Ramos (cell line): ENCODE results near the gene KCND3.

ENCODE experiments used
- in situ Hi-C: fragments of 300-500 bp; cut with MboI; formaldehyde crosslinking; loops from one replicate; pipeline ENCODE4 v1.14.3; 2022; ENCODE audit warnings: low sequenced_read_pairs; ENCODE audit not compliant: unreplicated experiment

The KCND3 gene

DNA sequence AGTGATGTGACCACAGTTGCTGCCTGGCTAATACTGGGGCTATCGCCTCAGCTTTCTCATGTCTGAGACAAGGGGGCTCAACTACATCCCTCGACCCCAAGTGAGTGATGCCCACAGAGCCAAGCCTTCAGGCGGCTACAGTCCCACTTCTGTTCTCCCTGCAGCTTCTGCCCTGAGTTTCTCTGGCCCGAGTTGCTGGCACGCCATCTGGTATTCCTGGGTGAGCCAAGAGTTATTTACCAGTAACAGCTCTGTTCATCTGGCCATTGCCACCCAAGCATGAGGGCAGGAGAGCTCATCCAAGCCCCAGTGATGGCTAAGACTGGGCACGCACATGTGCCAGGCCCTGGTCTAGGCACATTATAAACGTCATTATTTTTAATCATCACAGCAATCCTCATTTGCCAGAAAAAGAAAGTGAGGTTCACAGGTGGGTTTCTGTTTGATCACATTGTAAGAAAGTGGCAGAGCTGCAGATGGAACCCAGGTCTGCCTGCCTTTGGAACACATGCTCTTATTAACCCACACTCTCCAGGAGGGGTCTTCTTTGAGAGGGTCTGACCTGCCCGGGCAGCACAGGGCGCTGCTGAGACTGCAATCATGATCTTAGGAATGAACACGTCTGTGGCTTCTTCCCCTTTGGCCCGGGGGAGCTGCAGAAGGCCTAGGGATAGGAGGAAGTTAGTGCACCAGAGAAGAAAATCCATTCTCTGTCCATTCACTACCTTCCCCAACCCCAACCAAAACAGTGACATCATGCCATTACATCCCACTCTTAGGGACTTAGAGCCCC is 27.5 kb downstream of the KCND3 start:
- in situ Hi-C loops: no loop called here

DNA sequence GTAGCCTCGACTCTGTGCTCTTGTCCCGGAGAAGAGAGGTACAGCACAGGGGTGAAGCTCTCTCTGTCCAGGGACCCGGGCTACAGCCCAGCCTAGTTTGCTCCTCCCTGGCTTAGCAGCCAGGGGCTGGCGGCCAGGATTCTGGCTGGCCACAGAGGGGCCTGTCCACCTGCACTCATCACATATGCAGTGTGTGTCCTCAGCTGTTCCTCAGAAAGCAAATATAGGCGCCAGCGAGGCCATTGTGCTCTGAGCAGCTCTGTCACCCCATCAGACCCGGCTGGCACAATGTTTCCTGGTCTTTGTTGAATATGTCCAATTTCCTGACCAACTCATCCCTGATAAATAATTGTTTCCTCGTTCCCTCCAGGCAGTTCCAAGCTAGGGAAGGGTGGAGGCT is 28.5 kb downstream of the KCND3 start:
- in situ Hi-C loops: no loop called here

DNA sequence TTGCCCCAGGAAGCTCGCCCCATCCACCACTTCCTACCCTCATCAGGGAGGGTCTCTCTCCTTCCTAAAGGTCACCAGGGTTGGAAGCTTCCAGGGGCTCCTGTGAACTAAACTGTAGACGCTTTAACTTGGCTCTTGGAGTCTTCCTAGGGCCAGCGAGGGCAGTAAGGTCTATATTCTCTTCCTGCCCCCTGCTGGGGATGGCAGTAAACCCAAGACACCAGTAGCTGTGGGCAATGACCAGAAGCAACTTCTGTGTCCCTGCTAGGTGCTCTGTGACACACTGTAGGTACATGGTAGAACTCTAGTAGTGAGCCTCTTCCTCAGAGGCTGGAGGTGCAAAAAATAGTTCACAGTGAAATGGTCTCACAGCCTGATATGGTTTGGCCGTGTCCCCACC is 30.0 kb downstream of the KCND3 start:
- in situ Hi-C loops: no loop called here

DNA sequence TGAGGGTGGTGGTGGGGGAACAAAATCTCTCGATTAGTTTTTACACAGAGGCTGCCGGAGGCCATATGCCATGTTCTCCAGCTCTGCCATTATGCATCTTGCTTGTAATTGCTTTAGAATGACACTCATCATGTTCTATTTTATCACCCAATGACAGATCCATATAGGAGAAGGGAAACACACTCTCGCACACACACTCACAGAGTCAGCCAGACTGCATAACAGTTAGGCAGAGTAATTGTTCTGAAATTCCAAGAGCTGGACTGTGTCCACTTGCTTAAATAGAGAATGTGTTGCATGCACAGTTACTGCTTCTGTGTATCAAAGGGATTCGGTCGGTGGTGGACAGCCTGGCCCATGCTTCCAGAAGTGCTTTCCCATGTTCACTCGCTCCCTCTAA is 30.6 kb downstream of the KCND3 start:
- in situ Hi-C loops: no loop called here

DNA sequence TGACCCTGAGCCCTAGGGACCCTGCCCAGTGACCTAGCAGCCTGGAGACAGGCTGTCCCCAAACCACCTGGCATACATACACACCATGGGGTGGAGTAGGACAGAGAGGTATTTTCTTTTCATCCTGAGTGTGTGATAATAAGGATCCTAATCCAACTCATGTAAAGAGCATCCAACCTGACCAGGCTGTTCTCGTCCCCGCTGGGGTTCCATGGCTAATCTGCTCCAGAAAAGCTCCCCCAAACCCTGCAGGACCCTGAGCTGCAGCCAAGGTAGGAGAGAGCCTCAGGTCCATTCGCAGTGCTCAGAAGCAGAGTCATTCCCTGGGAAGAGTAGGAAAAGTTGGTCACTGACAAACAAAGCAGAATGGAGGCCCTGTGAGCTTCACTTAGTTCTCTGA is 31.4 kb downstream of the KCND3 start:
- in situ Hi-C loops: no loop called here

DNA sequence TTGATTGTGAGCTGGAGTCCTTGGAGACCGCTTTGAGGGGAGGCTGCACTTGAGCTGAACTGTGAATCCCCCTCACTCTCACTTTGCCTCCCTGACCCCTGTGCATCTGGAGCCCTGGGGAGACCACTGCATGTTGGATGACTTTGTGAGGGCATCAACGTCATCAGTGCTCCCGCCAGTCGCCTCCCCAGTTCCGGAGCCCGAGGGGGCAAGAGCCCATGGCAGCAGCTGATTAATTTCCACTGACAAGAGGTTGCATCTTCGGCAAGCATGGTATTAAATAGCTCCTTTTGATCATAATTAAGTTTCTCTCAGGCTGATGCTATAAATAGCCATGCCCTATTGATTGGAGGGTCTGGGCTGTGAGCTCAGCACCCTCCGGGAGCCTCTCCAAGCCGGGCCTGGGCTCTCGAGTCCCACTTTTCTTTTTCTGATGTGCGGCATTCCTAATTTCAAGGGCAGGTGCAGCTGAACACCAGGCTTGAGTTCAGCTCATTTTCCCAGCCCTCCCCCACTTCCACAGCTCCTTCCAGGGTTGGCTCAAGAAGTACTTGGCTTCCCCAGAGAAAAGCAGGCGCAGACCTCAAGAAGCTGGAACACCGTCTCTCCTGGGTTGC is 33.2 kb downstream of the KCND3 start:
- in situ Hi-C loops: no loop called here

DNA sequence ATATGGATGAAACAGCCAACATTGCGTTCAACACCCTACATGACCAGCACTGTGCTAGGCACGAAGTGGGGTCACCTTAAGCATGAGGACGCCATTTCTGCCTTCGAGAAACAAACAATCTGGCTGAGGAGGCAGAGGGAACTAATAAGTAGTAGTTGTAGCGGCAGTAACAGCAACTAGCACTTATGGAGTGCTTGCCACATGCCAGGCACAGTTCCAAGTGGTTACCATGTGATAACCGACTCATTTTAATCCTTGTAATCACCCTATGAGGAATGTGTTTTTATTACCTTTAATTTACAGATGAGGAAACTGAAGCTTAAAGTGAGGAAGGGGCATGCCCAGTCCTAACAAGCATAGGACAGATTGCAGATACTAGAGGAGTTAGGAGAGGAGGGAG is 33.7 kb downstream of the KCND3 start:
- in situ Hi-C loops: no loop called here

DNA sequence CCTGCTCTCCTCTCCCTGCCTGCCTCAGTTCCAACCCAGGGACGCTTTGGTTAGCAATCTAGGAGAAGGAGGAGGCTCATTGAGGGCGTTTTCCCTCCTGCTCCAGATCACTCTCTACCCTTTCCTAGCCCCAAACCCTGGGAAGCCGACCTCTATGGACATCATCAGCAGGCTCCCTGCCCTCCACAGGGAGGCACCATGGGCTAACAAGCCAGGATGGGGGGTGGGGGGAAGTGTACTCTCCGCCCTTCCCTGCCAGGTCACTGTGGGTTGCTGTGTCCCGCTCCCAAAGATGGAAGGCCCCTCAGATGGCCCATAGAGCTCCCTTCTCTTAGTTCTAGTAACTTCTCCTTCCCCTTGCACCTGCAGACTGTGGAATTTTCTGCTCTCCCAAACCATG is 35.7 kb downstream of the KCND3 start:
- in situ Hi-C loops: no loop called here

DNA sequence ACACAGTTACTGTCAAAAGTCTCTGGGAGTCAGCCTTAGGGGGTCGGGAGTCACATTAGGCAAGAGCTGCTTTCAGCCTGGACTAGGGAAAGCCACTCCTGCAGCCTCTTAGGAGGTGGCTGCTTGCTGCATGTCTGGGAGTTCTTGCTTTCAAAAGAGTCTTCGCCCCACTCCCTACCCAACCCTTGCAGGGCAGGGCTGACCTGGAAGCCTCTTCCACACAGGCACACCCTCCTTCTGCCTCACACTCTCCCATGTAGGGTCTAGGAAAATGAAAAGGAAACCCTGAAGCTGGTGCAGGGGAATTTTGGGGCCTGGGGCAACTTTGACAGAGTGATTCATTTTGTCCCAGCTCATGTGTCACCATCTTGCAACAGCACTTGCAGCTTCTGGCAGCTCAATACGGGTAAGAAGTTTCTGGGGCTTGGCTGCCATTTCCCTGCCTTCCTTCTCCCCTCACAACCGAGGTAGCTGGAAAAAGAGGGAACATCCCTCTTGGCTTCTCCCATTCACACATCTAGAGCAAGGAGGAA is 37.3 kb downstream of the KCND3 start:
- in situ Hi-C loops: no loop called here

DNA sequence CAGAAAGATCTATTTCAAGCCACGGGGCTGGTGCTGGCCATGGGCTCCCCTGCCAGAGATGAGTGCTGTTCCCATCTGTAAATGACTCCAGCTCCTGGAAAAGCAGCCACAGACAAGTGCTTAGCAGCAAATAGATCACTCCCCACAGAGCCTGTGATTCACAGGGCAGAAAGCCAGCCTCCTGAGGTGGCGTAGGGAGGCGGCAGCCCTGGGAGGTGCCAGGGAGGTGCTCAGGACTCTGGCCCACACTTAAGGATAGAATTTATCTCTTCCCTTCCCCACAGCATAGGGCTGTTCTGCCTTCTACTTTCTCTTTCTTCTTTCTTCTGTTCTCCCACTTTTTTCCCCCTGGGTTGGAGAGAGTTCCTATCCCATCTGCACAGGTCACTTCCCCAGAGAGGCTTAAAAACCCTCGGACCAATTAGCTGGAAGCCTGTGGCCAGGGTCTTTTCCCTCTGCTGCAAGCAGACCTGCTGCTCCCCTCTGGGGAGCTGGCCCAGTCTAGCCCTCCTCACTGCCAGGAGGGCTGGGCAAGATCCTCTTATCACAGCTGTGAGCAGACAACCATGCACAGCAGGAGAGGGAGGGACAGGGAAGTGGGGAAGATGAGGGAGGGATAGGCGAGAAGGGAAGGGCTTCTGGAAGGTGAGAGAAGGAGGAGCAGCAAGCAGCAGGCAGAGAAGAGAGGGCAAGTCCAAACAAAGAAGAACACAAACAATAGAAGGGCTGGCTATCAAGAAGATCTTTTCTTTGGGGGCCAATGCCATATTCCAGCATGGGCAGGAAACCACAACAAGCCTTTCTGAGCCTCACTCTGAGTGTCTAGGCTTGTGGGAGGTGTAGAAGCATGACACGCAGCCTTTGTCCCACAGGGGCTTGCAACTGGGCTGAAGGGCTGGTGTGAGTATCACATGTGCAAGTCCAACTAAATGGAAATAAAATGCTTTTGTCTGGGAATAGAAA is 41.0 kb downstream of the KCND3 start:
- in situ Hi-C loops: no loop called here

DNA sequence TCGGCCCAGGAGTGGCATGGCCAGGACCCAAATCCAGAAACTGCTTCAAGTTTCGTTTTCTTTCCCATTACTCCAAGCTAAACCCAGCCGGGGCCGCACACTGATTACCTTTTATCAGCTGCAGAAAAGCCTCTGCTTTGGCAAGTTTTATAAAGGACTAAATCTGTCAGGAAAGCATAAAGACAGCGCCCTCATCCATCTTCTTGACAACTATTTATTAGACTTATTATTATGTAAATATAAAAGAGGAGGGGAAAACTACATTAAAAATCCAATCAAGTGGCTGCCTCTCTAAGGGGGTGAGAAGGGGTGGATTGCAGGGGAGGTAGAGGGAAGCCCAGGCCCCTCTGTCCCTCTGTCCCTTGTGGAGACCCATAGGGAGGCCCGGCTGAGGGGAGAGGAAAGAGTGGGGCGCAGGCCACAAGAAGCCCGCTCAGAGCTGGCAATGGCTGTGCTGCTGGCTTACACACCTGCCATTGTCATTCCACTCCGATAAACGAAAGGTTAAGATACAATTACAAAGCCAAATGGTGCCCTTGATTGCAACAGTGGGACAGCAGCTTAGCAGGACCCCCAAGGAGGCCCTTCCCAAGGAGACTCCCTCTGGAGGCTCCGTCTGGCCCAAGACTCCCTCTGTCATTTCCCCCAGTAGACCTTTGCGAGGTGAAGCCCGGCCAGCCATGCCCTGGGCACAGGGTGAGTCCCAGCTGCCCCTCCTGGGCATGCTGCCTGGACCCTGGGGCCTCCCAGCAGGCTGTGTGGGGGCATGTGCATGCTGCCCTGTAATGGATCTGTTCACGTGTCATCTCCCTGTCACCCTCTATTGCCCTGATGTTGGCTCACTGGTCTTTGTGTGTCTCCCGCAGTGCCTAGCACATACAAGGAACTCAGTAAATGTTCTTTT is 45.4 kb downstream of the KCND3 start:
- in situ Hi-C loops: no loop called here

DNA sequence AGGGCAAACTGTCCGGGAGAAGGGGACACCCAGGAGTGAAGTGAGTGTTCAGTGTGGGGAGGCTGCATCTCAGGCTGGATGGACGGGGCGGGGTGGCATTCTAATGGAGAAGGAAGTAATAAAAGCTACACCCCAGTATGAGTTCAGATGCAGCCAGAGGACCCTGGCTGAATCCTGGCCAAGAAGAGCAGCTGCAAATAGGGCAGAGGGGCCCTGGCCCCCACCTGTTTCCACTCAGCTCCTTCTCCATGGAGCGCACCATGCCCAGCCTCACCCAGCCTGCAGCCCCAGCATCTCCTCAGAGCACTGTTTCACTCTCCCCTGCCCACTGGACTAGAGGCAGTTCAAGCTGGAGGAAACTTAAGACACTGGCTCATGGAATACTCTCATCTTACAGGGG is 46.4 kb downstream of the KCND3 start:
- in situ Hi-C loops: no loop called here

DNA sequence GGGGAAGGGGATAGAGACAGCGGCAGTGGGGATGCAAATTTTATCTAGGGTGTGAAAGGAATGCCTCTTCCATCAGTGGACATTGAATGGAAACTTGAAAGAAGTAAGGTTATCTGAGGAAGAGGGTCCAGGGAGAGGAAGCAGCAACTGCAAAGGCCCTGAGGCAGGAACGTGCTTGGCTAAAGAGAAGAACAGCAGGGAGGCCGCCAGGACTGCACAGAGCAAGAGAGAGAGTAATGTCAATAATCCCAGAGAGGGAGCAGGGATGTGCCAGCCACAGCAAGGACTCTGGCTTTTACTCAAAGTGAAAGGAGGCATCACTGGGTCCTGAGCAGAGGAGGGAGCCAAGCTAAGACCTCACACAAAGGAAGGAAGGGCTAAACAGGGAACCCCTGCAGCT is 50.9 kb downstream of the KCND3 start:
- in situ Hi-C loops: no loop called here

DNA sequence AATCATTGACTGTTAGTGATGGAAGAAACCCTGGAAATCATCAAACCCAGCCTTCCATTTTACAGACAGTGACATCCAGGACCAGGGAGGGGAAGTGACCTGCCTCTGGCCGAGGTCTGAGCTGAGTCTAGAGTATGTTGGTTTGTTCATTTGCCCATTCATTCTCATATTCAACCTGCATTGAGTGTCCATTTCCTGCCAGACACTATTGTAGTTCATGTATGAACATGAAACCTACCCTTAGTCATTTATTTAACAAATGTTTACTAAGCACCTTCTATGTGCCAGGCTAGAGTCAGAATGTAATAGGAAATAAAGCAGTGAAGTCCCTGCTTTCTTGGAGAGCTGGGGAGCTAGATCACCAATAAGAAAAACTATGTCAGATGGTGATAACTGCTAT is 51.3 kb downstream of the KCND3 start:
- in situ Hi-C loops: no loop called here

DNA sequence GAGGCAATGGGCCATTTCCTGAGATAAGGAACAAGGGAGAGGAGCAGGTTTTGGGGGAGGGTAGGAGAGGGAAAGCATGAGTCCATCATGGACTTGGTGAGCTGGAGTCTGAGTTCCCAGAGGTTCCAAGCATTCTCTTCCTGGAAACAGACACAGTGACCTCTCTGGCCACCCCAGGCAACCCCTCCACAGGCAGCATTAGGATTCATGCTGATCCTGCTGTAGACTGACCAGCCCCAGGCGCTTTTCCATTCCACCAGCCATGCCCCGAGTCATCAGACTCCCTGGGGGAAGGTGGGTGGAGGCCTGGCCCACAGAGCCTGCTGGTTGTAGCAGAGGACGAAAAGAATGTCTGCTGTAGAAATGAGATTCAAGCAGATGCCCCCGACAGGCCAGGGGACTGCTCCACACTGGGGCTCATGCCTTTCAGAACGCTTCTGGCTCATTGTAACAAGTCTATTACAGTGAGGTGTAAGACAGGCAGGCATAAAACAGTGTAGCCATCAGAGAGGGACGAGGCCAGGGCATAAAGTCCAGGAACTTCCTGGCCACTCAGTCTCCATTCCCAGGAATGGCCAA is 52.2 kb downstream of the KCND3 start:
- in situ Hi-C loops: no loop called here

DNA sequence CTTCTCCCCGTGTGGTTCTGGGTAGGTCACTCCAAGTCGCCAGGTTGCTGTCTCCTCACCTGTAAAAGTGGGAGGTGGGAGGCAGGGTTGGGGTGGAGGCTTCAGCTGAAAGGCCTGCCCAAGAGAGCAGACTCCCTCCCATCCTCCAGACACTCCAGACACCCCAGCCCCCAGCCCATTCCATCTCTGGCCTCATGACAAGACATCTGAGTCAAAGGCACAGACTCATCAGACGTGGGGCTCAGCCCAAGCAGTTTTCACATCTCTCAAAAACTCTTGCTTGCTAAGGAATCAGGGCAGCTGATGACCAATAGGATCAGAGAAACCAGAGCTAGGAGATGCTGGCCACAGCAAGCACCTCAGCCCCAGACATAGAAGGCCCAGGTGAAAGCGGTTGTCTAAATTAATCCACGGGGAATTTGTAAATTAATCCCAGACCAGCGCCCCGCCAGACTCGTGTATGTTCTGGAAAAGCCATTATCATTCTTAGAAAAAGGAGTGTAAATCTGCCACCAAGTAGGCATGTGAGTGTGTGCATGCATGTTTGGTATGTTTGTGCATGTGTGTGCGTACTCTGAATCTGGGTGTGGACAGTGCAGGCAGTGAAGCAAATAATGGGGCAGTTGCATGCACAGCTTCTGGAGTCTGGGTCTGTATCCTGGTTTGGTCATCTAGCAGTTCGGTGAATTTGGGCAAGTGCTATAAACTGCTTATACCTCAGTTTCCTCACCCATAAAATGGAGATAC is 55.2 kb downstream of the KCND3 start:
- in situ Hi-C loops: no loop called here

DNA sequence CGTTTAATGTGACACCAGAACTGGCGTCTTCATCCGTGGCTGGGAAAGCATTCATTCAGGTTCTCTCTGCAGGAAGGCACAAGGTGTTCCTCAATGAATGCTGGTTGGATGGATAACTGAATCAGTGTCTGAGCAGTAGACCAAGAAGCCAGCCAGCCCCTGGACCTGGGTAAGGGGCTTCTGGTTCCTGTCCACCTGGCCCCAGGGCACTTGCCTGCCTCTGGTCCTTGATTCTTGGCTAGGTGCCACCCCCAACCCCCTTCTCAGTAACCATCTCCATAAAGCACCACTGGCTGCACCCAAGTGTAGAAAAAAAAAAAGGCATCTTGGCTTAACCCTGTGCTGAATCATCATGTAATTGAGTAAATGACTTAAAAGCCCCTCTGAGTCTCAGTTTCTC is 59.1 kb downstream of the KCND3 start:
- in situ Hi-C loops: no loop called here

DNA sequence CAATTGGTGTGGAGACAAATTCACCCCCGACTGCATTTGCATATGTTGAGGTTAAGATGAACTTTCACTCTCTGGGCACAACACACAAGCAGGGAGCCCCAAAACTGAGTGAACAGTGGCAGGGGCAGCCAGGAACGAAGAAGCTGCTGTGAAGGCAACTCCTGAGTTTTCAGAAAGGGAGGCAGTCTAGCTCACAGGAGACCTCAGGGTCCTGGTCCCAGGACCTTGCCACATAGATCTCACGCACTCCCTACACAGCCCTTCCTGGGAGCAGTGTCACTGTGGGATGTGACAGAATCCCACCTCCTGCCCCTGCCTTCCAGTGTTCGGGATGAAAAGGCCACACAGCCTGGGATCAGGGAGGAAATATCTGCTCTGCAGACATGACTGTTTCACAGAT is 60.9 kb downstream of the KCND3 start:
- in situ Hi-C loops: no loop called here

DNA sequence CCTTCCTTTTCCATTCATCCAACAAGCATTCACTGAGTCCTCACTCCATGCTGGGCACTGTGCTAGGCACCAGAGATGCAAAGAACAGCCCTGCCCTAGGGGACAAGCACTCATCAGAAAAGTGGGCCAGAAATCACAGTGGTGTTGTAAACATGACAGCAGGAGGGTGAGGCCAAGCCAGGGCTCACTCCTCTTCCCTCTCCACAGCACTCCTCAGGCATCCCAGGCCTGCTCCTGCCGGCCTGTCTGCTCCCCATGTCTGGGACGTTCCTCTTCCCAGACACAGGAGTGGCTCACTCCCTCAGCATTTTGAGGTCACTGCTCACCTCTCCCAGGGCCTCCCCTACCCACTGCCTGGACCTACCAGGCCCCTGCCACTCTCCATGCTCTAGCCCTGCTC is 61.8 kb downstream of the KCND3 start:
- in situ Hi-C loops: no loop called here
